GM23338 (cell line): ENCODE measurements around the gene DOCK3. TPM values are rescaled to one million over a fixed set of nuclear protein-coding genes. Genes with fewer than 3 reads are reported as not detected.

Experiments
- ATAC-seq: fragments of 200-7000 bp; cut with Tn5 transposase; 3 replicates; pipeline ENCODE4 v1.9.1; 2020
- DNase-seq: peaks from one replicate; pipeline ENCODE4 v3.0.0-alpha.2; 2015; ENCODE audit warnings: low spot score
- H2AFZ ChIP-seq: fragments of 200-600 bp; sonication (generic); 2 replicates; pipeline ENCODE4 v1.8.0; 2016; ENCODE audit warnings: antibody characterized with exemption, mild to moderate bottlenecking, moderate library complexity
- H3F3A ChIP-seq: fragments of 200-600 bp; sonication (generic); replicated peaks from 2 replicates; pipeline ENCODE4 v1.8.0; 2017; ENCODE audit warnings: antibody characterized with exemption, mixed run types, low read depth
- H3K27ac ChIP-seq: fragments of 200-600 bp; sonication (generic); 2 replicates; pipeline ENCODE4 v1.6.1; 2016; ENCODE audit warnings: low read depth
- H3K27me3 ChIP-seq: fragments of 200-600 bp; sonication (generic); 2 replicates; pipeline ENCODE4 v1.8.0; 2016; ENCODE audit warnings: mild to moderate bottlenecking, mixed run types, moderate library complexity; ENCODE audit not compliant: insufficient read depth
- H3K36me3 ChIP-seq: fragments of 200-600 bp; sonication (generic); 2 replicates; pipeline ENCODE4 v1.8.0; 2016; ENCODE audit warnings: mild to moderate bottlenecking; ENCODE audit not compliant: insufficient read depth
- H3K4me1 ChIP-seq: fragments of 200-600 bp; sonication (generic); 2 replicates; pipeline ENCODE4 v1.8.0; 2016; ENCODE audit warnings: mild to moderate bottlenecking, moderate library complexity; ENCODE audit not compliant: insufficient read depth
- H3K4me2 ChIP-seq: fragments of 200-600 bp; sonication (generic); 2 replicates; pipeline ENCODE4 v1.7.1; 2017; ENCODE audit warnings: mixed run types
- H3K4me3 ChIP-seq: fragments of 200-600 bp; sonication (generic); 2 replicates; pipeline ENCODE4 v1.6.1; 2016; ENCODE audit warnings: mixed run types
- H3K79me2 ChIP-seq: fragments of 200-600 bp; sonication (generic); replicated peaks from 2 replicates; pipeline ENCODE4 v1.8.0; 2017; ENCODE audit warnings: mild to moderate bottlenecking; ENCODE audit not compliant: insufficient read depth
- H3K9me2 ChIP-seq: fragments of 200-600 bp; sonication (generic); 2 replicates; pipeline ENCODE4 v1.8.0; 2017; ENCODE audit not compliant: insufficient read depth
- H4K20me1 ChIP-seq: fragments of 200-600 bp; sonication (generic); replicated peaks from 2 replicates; pipeline ENCODE4 v1.8.0; 2017; ENCODE audit warnings: mild to moderate bottlenecking; ENCODE audit not compliant: insufficient read depth
- H3K27ac Mint-ChIP-seq: 2 replicates; pipeline ENCODE4 v1.8.0; 2020; ENCODE audit warnings: inconsistent platforms, mild to moderate bottlenecking, moderate library complexity, mixed read lengths
- H3K27me3 Mint-ChIP-seq: 3 replicates; pipeline ENCODE4 v1.8.0; 2022; ENCODE audit warnings: low read depth, mild to moderate bottlenecking, moderate library complexity, mixed read lengths, inconsistent platforms; ENCODE audit not compliant: insufficient read depth, poor library complexity
- H3K36me3 Mint-ChIP-seq: 3 replicates; pipeline ENCODE4 v1.8.0; 2021; ENCODE audit warnings: low read depth, mild to moderate bottlenecking, inconsistent platforms, moderate library complexity, mixed read lengths
- H3K4me1 Mint-ChIP-seq: 3 replicates; pipeline ENCODE4 v1.8.0; 2020; ENCODE audit warnings: mild to moderate bottlenecking, inconsistent platforms, mixed read lengths
- H3K4me3 Mint-ChIP-seq: 3 replicates; pipeline ENCODE4 v1.8.0; 2021; ENCODE audit warnings: moderate library complexity, mild to moderate bottlenecking, inconsistent platforms, mixed read lengths
- H3K9me3 Mint-ChIP-seq: 3 replicates; pipeline ENCODE4 v1.8.0; 2020; ENCODE audit warnings: moderate library complexity, mild to moderate bottlenecking, inconsistent platforms, mixed read lengths
- EZH2 ChIP-seq: fragments of 200-600 bp; sonication (generic); IDR thresholded peaks from one replicate; pipeline ENCODE4 v1.8.0; 2017; ENCODE audit warnings: antibody characterized with exemption, mild to moderate bottlenecking, low read depth; ENCODE audit not compliant: unreplicated experiment
- NANOG ChIP-seq: IDR thresholded peaks from 2 replicates; pipeline ENCODE4 v1.6.1; 2016; ENCODE audit warnings: antibody characterized with exemption, borderline replicate concordance
- ZNF331 ChIP-seq: fragments of 250-450 bp; sonication (Bioruptor Pico); IDR thresholded peaks from 2 replicates; pipeline ENCODE4 v1.5.0; 2020; ENCODE audit warnings: low read depth, mild to moderate bottlenecking, moderate library complexity
- polyA plus RNA-seq: library from polyadenylated mRNA; unstranded; fragments of >200 nt; fragmentation: Nextera tagmentation; extraction: Ambion mirVana; gene quantifications from 2 replicates; pipeline ENCODE4 v1.2.1, GENCODE V29; 2016
- total RNA-seq: library from RNA; depleted of rRNA; stranded (reverse); fragments of >200 nt; shearing (Covaris generic); gene quantifications from 2 replicates; pipeline ENCODE4 v1.2.3, GENCODE V29; 2014
- TF ChIP-seq, protein P1 (sequence below): fragments of 250-450 bp; sonication (Bioruptor Pico); IDR thresholded peaks from 2 replicates; pipeline ENCODE4 v1.5.0; 2020; ENCODE audit warnings: mild to moderate bottlenecking, moderate library complexity
- TF ChIP-seq, protein P2 (sequence below), 2 experiments: fragments of 200-600 bp in 1 of 2; sonication (generic) in 1 of 2; conservative IDR thresholded peaks; 2 replicates each; pipeline versions ENCODE4 v1.5.1 to v1.6.1; 2016 to 2017; ENCODE audit warnings: antibody characterized with exemption in 2 of 2, low read depth in 2 of 2, mild to moderate bottlenecking in 2 of 2, moderate library complexity in 1 of 2
- TF ChIP-seq, protein P3 (sequence below): IDR thresholded peaks from one replicate; pipeline ENCODE4 v1.6.1; 2018; ENCODE audit warnings: antibody characterized with exemption; ENCODE audit not compliant: unreplicated experiment

The DOCK3 gene
- total and polyA plus RNA-seq, 2 experiments from 2014 or later, result 2.4 to 5.6 TPM

- H3K4me3 Mint-ChIP-seq, result no peak overlapping the region
- H3K27me3 Mint-ChIP-seq, result no peaks in the 10 kb centered on the region
- Histone ChIP-seq H3K4me2 (no peak overlapping the region), H3K36me3 (no peaks in the 10 kb centered on the region; the same call in none of the 2 replicates), H3K79me2 (no peaks in the 10 kb centered on the region), H3K9me2 (no peaks in the 10 kb centered on the region), H3K4me1 (no peaks in the 10 kb centered on the region), H3K27ac (no peak overlapping the region), H2AFZ (no peak overlapping the region), H4K20me1 (no peaks in the 10 kb centered on the region), H3F3A (no peaks in the 10 kb centered on the region), H3K4me3 (no peak overlapping the region), H3K27me3 (no peaks in the 10 kb centered on the region)
- H3K27ac Mint-ChIP-seq, result no peak overlapping the region
- peaks cover 5% of the 10 kb centered on the region; the same call in 1 of the 3 replicates for H3K36me3 Mint-ChIP-seq
- no peaks in the 10 kb centered on the region for H3K4me1 Mint-ChIP-seq
- peaks cover 17% of the 10 kb centered on the region for H3K9me3 Mint-ChIP-seq
- TF ChIP-seq NANOG, result no peak
- TF ChIP-seq EZH2, result no peak
- TF ChIP-seq, protein P1, sequence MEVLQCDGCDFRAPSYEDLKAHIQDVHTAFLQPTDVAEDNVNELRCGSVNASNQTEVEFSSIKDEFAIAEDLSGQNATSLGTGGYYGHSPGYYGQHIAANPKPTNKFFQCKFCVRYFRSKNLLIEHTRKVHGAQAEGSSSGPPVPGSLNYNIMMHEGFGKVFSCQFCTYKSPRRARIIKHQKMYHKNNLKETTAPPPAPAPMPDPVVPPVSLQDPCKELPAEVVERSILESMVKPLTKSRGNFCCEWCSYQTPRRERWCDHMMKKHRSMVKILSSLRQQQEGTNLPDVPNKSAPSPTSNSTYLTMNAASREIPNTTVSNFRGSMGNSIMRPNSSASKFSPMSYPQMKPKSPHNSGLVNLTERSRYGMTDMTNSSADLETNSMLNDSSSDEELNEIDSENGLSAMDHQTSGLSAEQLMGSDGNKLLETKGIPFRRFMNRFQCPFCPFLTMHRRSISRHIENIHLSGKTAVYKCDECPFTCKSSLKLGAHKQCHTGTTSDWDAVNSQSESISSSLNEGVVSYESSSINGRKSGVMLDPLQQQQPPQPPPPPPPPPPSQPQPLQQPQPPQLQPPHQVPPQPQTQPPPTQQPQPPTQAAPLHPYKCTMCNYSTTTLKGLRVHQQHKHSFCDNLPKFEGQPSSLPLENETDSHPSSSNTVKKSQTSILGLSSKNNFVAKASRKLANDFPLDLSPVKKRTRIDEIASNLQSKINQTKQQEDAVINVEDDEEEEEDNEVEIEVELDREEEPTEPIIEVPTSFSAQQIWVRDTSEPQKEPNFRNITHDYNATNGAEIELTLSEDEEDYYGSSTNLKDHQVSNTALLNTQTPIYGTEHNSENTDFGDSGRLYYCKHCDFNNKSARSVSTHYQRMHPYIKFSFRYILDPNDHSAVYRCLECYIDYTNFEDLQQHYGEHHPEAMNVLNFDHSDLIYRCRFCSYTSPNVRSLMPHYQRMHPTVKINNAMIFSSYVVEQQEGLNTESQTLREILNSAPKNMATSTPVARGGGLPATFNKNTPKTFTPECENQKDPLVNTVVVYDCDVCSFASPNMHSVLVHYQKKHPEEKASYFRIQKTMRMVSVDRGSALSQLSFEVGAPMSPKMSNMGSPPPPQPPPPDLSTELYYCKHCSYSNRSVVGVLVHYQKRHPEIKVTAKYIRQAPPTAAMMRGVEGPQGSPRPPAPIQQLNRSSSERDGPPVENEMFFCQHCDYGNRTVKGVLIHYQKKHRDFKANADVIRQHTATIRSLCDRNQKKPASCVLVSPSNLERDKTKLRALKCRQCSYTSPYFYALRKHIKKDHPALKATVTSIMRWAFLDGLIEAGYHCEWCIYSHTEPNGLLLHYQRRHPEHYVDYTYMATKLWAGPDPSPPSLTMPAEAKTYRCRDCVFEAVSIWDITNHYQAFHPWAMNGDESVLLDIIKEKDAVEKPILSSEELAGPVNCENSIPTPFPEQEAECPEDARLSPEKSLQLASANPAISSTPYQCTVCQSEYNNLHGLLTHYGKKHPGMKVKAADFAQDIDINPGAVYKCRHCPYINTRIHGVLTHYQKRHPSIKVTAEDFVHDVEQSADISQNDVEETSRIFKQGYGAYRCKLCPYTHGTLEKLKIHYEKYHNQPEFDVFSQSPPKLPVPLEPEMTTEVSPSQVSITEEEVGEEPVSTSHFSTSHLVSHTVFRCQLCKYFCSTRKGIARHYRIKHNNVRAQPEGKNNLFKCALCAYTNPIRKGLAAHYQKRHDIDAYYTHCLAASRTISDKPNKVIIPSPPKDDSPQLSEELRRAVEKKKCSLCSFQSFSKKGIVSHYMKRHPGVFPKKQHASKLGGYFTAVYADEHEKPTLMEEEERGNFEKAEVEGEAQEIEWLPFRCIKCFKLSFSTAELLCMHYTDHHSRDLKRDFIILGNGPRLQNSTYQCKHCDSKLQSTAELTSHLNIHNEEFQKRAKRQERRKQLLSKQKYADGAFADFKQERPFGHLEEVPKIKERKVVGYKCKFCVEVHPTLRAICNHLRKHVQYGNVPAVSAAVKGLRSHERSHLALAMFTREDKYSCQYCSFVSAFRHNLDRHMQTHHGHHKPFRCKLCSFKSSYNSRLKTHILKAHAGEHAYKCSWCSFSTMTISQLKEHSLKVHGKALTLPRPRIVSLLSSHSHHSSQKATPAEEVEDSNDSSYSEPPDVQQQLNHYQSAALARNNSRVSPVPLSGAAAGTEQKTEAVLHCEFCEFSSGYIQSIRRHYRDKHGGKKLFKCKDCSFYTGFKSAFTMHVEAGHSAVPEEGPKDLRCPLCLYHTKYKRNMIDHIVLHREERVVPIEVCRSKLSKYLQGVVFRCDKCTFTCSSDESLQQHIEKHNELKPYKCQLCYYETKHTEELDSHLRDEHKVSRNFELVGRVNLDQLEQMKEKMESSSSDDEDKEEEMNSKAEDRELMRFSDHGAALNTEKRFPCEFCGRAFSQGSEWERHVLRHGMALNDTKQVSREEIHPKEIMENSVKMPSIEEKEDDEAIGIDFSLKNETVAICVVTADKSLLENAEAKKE (CRISPR knock-in tag), result no peak
- ATAC-seq, result no peak
- no peak for DNase-seq
Observed at GRCh38 chr3:50986726-50987125, 312.0 kb downstream of the DOCK3 start.

GRCh38 chr3:50994537-50994936 is 319.8 kb downstream of the DOCK3 start:
- Histone ChIP-seq H3K27ac (no peak overlapping the region), H4K20me1 (no peaks in the 10 kb centered on the region), H3K4me2 (no peak overlapping the region), H3F3A (no peaks in the 10 kb centered on the region), H3K27me3 (no peaks in the 10 kb centered on the region), H3K79me2 (no peaks in the 10 kb centered on the region), H2AFZ (no peak overlapping the region), H3K36me3 (no peaks in the 10 kb centered on the region; the same call in none of the 2 replicates), H3K4me3 (no peak overlapping the region), H3K4me1 (peaks cover 3% of the 10 kb centered on the region; the same call in 1 of the 2 replicates), H3K9me2 (no peaks in the 10 kb centered on the region)
- no peaks in the 10 kb centered on the region for H3K27me3 Mint-ChIP-seq
- H3K27ac Mint-ChIP-seq, result no peak overlapping the region
- peaks cover 5% of the 10 kb centered on the region; the same call in 2 of the 3 replicates for H3K4me1 Mint-ChIP-seq
- DNase-seq (no peak), ATAC-seq (no peak)
- peaks cover 19% of the 10 kb centered on the region for H3K9me3 Mint-ChIP-seq
- no peak overlapping the region for H3K4me3 Mint-ChIP-seq
- TF ChIP-seq ZNF331 (CRISPR knock-in tag), result no peak
- TF ChIP-seq, protein P2, sequence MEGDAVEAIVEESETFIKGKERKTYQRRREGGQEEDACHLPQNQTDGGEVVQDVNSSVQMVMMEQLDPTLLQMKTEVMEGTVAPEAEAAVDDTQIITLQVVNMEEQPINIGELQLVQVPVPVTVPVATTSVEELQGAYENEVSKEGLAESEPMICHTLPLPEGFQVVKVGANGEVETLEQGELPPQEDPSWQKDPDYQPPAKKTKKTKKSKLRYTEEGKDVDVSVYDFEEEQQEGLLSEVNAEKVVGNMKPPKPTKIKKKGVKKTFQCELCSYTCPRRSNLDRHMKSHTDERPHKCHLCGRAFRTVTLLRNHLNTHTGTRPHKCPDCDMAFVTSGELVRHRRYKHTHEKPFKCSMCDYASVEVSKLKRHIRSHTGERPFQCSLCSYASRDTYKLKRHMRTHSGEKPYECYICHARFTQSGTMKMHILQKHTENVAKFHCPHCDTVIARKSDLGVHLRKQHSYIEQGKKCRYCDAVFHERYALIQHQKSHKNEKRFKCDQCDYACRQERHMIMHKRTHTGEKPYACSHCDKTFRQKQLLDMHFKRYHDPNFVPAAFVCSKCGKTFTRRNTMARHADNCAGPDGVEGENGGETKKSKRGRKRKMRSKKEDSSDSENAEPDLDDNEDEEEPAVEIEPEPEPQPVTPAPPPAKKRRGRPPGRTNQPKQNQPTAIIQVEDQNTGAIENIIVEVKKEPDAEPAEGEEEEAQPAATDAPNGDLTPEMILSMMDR (conservative IDR thresholded peaks at IDR 0.05; ENCODE audit: low read depth in 2 of 2), result no peak
- TF ChIP-seq, protein P3, sequence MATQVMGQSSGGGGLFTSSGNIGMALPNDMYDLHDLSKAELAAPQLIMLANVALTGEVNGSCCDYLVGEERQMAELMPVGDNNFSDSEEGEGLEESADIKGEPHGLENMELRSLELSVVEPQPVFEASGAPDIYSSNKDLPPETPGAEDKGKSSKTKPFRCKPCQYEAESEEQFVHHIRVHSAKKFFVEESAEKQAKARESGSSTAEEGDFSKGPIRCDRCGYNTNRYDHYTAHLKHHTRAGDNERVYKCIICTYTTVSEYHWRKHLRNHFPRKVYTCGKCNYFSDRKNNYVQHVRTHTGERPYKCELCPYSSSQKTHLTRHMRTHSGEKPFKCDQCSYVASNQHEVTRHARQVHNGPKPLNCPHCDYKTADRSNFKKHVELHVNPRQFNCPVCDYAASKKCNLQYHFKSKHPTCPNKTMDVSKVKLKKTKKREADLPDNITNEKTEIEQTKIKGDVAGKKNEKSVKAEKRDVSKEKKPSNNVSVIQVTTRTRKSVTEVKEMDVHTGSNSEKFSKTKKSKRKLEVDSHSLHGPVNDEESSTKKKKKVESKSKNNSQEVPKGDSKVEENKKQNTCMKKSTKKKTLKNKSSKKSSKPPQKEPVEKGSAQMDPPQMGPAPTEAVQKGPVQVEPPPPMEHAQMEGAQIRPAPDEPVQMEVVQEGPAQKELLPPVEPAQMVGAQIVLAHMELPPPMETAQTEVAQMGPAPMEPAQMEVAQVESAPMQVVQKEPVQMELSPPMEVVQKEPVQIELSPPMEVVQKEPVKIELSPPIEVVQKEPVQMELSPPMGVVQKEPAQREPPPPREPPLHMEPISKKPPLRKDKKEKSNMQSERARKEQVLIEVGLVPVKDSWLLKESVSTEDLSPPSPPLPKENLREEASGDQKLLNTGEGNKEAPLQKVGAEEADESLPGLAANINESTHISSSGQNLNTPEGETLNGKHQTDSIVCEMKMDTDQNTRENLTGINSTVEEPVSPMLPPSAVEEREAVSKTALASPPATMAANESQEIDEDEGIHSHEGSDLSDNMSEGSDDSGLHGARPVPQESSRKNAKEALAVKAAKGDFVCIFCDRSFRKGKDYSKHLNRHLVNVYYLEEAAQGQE, result no peak
- H3K36me3 Mint-ChIP-seq, result 0 out of 3 replicates have a peak, but pooled peaks cover 1% of the 10 kb centered on the region
